GM19395 (cell line): Measurements from ENCODE around the gene PPP6C.
"Not testable (repeated sequence)": the region's sequence is repeated elsewhere in the genome, so short reads cannot be mapped to it uniquely, and the experiment has no call there.

Experiments used
- ATAC-seq: cut with Tn5 transposase; IDR thresholded peaks from one replicate; pipeline ENCODE4 v1.9.1; 2021; ENCODE audit warnings: mild to moderate bottlenecking, moderate library complexity; ENCODE audit not compliant: unreplicated experiment

The PPP6C gene

DNA sequence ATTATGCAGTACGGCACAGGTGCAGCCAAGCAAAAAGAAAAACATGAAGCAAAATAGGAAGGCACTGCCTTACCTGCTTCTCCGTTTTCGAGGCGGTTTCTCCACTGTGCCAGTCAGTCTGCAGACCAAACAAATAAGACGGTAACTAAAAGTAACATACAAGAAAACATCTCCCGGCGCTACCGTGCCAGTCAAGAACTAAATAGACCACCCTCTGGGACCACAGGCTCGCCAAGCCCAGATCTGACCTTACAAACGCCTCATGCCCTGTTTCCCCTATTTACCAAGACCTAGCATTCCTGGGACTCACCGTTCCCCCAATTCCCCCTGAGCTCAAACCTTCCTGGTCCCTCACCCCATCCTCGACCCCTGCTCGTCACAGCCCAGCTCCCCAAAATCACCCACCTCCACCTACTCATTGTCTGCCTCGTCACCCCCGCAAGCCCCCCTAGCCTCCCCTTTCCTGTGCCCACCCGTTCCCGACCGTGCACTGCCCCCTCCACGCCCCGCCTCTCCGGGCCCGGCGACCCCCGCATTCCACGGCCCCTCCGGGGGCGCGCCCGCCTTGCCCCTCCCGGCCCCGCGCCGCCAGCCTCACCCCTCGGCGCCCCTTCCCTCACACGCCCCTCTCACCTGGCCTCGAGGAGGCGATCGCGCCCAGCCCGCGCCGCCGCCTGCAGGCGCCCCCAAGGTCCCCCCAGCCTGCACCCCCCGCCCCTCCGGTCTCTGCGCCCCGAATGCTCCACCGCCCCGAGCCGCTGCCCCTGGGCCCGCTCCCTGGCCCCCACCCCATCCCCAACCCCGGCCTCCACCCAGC lies 46.8 kb downstream of the PPP6C start:
- peak; percentile 30 for ATAC-seq

DNA sequence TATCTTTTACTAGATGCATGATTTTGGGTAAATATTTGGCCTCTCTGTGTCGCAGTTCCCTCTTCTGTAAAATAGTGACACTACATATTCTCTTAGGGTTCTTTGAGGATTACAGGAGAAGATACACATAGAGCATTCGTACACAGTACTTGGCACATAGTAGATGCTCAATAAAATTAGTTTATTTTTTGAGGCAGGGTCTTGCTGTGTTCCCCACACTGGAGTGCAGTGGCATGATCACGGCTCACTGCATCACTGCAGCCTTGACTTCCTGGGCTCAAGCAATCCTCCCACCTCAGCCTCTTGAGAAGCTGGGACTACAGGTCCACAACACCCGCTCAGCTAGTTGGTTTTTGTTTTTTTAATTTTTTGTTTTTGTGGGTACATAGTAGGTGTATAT lies 47.9 kb downstream of the PPP6C start:
- no peak for ATAC-seq

DNA sequence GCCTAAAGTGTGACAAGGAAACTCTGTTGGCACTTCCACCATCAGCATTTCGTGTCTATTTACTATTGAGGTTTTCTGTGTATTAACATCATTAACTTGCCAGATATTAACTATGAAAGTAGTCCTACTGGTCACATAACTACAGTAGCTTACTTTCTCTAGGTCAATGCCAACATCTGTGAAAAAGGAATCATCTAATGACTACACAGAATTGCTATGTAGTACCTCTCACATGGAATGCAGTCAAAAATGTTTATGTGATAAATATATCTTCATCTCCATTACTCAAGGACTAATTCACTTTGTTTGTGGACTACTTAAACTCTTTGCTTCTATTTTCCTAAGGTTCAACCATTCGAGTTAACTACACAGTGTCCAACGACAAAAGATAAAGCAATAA lies 48.4 kb downstream of the PPP6C start:
- ATAC-seq: no peak

DNA sequence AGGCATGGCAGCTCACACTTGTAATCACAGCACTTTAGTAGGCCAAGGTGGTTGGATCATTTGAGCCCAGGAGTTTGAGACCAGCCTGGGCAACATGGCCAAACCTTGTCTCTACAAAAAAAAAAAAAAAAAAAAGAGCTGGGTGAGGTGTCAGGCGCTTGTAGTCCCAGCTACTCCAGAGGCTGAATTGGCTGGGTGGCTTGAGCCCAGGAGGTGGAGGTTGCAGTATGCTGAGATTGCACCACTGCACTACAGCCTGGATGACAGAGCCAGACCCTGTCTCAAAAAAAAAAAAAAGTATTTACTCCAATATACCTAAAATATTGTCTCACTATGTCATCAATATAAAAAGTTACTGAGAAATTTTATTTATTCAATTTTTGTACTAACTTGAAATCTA lies 49.0 kb downstream of the PPP6C start:
- no peak for ATAC-seq

DNA sequence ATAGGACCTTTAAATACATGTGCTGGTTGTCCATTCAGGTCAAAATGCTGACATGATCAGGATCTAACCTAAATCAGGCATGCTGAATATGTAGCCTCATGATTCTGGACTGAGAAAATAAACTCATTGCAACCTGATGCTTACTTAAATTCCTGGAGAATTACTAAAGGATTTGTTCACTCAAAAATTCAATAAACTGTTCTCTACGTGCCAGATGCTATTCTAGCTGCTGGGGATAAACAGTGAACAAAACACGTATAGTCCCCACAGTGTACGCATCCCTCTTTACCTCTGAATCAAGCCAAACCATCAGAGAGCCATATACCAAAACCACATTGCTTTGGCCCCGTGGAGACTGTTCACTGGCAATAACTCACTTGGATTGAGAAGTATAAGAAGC lies 52.4 kb downstream of the PPP6C start:
- ATAC-seq: no peak

DNA sequence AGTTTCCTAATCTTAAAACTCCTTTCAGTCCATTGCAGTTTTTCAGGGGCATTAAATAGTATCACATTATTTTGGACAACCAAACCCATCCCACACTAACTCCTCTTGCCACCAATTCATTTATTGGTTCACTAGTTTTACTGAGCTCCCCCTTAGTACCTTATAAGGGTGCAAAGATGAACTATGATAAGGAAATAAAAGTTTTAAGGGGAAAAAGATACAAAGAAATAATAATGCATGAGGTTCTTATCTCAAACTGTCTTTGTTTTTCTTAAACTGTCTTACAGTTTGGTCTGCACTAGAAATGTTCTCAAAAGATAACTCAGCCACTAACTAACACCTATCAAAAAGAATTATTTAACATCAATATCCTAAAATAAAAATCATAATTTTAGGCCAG lies 54.6 kb downstream of the PPP6C start:
- no peak for ATAC-seq

DNA sequence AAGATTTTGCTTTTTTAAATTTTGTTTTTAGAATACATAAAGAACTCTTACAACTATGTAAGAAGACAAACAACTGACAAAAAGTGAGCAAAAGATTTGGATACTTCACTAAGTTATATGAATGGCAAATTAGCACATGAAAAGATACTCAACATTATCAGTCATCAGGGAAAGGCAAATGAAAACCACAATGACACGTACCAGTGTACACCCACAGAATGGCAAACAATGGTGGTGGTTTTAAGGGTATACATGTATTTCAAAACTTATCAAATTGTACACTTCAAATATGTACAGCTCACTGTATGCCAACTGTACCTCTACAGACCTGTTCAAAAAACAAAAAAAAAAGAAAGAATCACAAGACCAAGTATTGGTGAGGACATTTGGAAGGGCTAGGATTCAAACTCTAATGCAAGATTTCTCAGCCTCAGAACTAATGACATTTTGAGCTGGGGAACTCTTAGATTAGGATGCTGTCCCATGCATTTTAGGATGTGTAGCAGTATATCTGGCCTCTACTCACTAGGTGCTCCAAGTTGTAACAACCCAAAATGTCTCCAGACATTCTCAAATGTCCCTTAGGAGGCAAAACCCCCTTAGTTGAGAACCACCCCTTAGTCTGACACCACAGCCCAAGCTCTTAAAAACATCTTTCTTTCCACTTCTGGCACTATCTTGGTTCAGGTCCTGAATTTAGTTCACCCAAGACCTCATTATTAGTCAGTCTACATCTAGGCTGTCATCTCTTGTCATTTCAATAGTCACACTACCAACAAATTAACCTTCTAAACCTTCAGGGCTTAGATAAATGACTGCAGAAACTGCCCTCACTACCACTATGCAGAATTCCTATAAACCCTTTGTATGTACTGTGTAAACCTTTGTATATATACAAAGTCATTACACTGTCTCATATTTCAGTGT lies 55.9 kb downstream of the PPP6C start:
- ATAC-seq: no peak

DNA sequence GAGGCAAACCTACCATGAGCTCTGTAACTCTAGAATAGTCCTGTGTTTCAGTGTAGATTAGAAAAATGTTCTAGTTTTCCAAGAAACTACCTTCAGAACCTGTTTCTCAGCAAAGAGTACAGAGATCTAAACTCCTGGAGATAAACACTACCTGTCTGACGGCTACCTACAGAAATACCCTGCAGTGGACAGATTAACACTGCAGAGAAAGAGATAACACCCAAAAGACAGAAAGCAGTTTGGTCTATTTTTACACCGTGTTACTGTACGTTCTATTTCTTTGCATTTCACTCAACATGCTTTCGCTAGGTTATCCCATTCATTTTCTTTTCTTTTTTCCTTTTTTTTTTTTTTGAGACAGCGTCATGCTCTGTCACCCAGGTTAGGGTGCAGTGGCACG lies 57.8 kb downstream of the PPP6C start:
- ATAC-seq: no peak

DNA sequence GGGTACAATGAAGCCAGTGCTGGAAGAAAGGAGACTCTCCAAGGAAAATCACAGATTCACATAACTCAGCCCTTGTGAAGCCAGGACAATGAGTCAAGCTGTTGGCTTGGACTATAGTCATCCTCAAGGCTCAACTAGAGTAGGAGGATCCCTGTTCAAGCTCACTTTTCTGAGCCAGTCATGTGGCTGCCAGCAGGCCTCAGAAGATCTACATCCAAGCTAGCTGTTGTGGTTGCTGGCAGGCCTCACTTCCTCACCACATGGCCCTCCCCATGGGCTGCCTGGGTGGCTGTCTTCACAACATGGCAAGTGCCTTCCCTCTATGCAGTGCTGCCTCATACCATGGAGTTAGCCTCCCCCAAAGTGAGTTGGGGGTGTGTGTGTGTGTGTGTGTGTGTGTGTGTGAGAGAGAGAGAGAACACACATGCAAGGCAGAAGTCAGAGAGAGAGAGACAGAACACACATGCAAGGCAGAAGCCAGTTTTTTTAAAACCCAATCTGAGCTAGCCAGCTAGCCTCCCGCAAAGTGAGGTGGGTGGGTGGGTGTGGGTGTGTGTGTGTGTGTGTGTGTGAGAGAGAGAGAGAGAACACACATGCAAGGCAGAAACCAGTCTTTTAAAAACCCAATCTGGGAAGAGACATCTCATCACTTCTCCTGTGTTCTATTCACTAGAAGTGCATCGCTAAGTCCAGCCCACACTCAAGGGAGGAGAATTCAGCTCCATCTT lies 63.4 kb downstream of the PPP6C start:
- ATAC-seq: peak; percentile 89

DNA sequence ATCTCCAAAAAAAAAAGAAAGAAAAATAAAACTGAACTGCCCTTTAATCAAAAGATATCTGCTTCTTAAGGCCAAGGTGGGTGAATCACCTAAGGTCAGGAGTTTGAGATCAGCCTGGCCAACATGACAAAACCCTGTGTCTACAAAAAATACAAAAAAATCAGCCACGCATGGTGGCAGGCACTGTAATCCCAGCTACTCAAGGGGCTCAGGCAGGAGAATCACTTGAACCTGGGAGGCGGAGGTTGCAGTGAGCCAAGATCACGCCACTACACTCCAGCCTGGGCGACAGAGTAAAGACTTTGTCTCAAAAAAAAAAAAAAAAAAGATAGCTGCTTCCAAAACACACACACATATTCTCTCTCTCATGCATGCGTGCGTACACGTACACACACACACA lies 64.1 kb downstream of the PPP6C start:
- ATAC-seq: no peak

DNA sequence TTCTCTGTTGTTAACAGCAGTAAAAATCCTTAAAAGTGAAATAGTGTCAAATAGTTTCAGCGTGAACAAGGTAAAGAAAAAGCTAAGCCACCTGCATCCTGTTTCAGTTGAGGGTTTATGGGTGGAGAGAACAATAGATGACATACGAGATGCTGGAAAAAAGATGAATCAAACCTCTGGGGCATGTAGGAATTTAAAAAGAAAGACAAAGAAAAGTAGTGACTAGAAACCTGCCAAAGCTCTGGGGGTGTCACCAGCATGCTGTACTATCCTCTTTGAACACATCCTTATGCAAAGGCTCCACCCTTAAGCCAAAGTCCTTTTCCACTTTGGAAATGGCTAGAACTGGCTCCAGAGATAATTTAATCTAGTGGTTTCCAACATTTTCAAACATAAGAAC lies 68.5 kb downstream of the PPP6C start:
- no peak for ATAC-seq

DNA sequence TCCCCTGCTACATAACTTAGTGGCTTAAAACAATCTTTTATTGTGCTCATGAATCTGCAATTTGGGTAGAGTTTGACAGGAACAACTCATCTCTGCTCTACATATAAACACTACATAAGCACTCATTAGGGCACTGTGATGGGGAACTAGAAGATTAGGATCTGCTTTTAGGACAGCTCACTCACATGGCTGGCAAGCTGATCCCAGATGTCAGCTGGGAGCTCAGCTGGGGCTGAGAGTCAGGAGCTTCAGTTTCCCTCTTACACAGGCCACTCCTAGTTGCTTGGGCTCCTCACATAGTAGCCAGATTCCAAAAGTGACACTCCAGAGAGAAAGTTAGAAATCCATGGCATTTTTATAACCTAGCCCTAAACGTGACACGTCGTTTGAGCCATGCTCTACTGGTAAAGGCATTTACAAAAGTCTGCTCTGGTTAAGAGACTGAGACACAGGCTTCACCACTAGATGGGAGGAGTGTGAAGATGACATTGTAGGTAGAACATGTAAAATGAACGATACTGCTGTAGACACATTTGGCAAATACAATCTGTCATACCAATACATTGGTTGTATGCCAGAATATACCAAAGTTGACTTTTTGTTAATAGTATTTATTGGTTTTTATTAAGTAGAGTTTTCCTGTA lies 69.8 kb downstream of the PPP6C start:
- no peak for ATAC-seq

DNA sequence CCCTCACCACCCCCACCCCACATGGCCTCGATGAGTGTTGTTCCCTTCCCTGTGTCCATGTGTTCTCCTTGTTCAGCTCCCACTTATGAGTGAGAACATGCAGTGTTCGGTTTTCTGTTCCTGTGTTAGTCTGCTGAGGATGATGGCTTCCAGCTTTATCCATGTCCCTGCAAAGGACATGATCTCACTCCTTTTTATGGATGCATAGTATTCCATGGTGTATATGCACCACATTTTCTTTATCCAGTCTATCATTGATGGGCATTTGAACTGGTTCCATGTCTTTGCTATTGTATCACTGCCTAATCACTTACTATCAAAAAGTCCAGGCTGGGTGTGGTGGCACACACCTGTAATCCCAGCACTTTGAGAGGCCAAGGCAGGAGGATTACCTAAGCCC lies 70.9 kb downstream of the PPP6C start:
- ATAC-seq: not testable (repeated sequence)

DNA sequence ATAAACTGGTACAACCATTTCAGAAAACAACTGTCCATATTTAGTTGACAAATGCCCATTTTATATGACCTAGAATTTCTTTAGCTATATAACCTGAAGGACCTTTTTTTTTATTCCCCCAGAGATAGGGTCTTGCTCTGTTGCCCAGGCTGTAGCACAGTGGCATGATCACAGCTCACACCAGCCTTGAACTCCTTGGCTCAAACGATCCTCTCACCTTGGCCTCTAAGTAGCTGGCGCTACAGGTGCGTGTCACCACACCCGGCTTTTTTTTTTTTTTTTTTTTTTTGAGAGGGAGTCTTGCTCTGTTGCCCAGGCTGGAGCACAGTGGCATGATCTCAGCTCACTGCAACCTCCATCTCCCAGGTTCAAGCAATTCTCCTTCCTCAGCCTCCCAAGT lies 75.1 kb downstream of the PPP6C start:
- not testable (repeated sequence) for ATAC-seq

DNA sequence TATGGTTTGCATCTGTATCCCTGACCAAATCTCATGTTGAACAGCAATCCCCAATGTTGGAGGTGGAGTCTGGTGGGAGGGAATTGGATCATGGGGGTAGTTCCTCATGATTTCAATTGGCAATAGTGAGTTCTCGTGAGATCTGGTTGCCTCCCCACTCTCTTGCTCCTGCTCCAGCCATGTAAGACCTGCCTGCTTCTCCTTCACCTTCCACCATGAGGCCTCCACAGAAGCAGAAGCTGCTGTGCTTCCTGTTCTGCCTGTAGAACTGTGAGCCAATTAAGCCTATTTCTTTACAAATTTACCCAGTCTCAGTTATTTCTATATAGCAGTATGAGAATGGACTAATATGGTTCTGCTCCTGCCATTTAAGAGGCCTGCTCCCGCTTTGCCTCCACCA lies 79.1 kb downstream of the PPP6C start:
- ATAC-seq: no peak

DNA sequence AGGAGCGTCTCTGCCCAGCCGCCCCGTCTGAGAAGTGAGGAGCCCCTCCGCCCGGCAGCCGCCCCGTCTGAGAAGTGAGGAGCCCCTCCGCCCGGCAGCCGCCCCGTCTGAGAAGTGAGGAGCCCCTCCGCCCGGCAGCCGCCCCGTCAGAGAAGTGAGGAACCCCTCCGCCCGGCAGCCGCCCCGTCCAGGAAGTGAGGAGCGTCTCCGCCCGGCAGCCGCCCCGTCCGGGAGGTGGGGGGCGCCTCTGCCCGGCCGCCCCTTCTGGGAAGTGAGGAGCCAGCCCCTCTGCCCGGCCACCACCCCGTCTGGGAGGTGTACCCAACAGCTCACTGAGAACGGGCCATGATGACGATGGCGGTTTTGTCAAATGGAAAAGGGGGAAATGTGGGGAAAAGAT lies 81.1 kb downstream of the PPP6C start:
- not testable (repeated sequence) for ATAC-seq

DNA sequence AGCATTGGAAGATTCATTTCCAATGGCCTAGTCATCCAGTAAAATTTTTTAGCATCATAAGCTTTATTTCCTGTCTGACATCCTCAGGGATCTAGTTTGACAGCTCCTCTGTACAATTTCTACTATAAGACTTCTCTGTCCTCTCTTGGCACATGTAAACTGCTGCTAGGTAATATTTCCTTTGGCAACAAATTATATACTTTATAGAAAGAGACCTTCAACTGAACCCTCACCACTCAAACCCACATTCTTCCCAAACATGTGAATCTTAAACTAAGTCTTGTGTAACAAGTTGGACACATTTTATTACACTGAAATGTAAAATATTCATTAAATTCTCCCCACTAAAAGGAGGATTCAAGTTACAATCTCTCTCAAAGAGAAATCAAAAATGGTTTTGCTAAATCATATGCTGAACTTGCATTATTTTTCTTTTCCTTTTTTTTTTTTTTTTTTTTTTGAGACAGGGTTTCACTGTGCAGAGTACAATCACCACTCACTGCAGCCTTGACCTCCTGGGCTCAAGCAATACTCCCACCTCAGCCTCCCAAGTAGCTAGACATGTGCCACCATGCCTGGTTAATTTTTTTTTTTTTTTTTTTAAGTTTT lies 83.2 kb downstream of the PPP6C start:
- no peak for ATAC-seq

DNA sequence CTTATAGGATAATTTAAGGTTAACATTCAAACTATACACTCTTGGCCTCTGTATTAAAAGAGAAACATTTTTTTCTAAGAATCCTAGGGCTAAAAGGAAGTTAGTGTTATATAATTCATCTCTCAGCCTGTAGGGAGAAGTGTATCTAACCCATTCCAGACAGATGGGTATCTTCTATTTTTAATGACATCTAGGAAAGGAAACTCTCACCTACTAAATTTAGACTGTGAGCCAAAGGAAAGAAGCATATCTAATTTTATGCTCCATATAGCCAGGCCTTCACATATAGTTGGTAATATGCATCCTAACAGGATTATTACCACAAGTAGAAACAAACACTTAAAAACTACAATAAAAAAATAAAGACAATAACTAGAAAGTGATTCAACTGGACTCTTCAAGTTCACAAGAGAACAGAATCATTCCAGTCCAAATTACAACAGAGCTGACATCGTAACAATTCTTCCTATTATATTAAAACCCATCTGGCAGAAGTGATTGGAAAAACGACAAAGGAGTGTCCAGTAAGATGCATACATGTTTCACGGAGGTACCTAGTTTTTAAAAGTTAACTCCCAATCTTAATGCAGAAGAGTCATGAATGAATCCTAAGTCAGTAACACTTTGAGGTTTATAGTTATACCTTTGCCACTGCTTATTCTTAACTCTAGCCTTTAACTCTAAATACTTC lies 85.7 kb downstream of the PPP6C start:
- ATAC-seq: no peak

DNA sequence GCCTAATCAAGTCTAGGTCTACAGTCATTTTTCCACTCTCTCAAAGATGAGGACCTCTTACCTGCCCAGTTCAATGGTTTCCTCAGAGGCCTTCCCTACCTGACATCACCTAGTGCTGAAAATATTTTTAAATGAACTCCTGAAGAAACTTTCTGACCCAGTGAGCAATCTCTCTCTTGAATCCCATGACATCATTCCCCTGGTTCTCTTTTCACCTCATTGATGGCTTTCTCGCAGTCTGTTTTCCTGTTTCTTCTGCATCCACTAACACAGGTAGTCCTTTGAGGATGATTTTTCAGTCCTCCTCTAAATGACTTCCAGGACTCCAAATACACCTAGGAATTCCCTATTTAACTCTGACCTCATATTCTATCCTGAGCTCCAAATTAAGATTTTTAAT lies 86.6 kb downstream of the PPP6C start:
- no peak for ATAC-seq

DNA sequence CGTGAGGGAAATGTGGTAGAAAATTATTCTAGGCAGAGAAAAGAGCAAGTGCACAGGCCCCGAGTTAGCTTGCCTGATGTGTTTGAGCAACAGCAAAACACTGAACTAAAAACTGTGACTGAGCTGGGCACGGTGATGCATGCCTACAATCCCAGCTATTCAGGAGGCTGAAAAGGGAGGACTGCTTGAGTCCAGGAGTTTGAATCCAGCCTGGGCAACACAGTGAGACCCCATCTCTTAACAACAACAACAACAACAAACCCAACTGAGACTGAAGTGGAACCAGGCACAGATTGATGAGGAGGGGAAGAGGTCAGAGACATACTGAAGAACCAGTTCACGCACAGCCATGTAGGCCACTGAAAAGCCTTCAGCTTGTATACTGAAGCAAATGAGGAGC lies 88.8 kb downstream of the PPP6C start:
- ATAC-seq: no peak
